Measurements from ENCODE around the gene DNAAF3. TPM values are rescaled to one million over a fixed set of nuclear protein-coding genes. Genes with fewer than 3 reads are reported as not detected.

Gene DNAAF3
- total RNA-seq, 1 donor from 2014 or later: 1.5 TPM

GRCh38 chr19:55136399-55137102 is 29.9 kb downstream of the DNAAF3 start:
- no peak overlapping the region for H3K27ac Mint-ChIP-seq (ENCODE audit: unreplicated experiment)
- H3K4me3 Mint-ChIP-seq (ENCODE audit: unreplicated experiment): no peak overlapping the region
- no peaks in the 10 kb centered on the region for H3K9me3 Mint-ChIP-seq (ENCODE audit: unreplicated experiment)
- H3K4me1 Mint-ChIP-seq (ENCODE audit: unreplicated experiment): peaks cover 4% of the 10 kb centered on the region
- DNase-seq (ENCODE audit: extremely low spot score, unreplicated experiment): no peak
- no peaks in the 10 kb centered on the region for H3K36me3 Mint-ChIP-seq (ENCODE audit: unreplicated experiment)
- peaks cover 13% of the 10 kb centered on the region for H3K27me3 Mint-ChIP-seq (ENCODE audit: unreplicated experiment)
- no peak for TF ChIP-seq CTCF (IDR thresholded peaks at IDR 0.05)

GRCh38 chr19:55134736-55135135 is 31.7 kb downstream of the DNAAF3 start:
- no peak overlapping the region for H3K4me3 Mint-ChIP-seq (ENCODE audit: unreplicated experiment)
- no peaks in the 10 kb centered on the region for H3K4me1 Mint-ChIP-seq (ENCODE audit: unreplicated experiment)
- peaks cover 21% of the 10 kb centered on the region for H3K27me3 Mint-ChIP-seq (ENCODE audit: unreplicated experiment)
- no peak overlapping the region for H3K27ac Mint-ChIP-seq (ENCODE audit: unreplicated experiment)
- no peak for DNase-seq (ENCODE audit: extremely low spot score, unreplicated experiment)
- H3K36me3 Mint-ChIP-seq (ENCODE audit: unreplicated experiment): no peaks in the 10 kb centered on the region
- no peaks in the 10 kb centered on the region for H3K9me3 Mint-ChIP-seq (ENCODE audit: unreplicated experiment)
- TF ChIP-seq CTCF (IDR thresholded peaks at IDR 0.05): no peak

- H3K36me3 Mint-ChIP-seq (ENCODE audit: unreplicated experiment): no peaks in the 10 kb centered on the region
- H3K4me1 Mint-ChIP-seq (ENCODE audit: unreplicated experiment): no peaks in the 10 kb centered on the region
- H3K27me3 Mint-ChIP-seq (ENCODE audit: unreplicated experiment): peaks cover 24% of the 10 kb centered on the region
- H3K4me3 Mint-ChIP-seq (ENCODE audit: unreplicated experiment): no peak overlapping the region
- H3K27ac Mint-ChIP-seq (ENCODE audit: unreplicated experiment): no peak overlapping the region
- no peaks in the 10 kb centered on the region for H3K9me3 Mint-ChIP-seq (ENCODE audit: unreplicated experiment)
- no peak for DNase-seq (ENCODE audit: extremely low spot score, unreplicated experiment)
- no peak for TF ChIP-seq CTCF (IDR thresholded peaks at IDR 0.05)
Measured at GRCh38 chr19:55133639-55134444, 32.6 kb downstream of the DNAAF3 start.

- Mint-ChIP-seq H3K9me3 (ENCODE audit: unreplicated experiment) (no peaks in the 10 kb centered on the region), H3K4me3 (ENCODE audit: unreplicated experiment) (no peak overlapping the region), H3K27me3 (ENCODE audit: unreplicated experiment) (peaks cover 30% of the 10 kb centered on the region), H3K36me3 (ENCODE audit: unreplicated experiment) (no peaks in the 10 kb centered on the region), H3K4me1 (ENCODE audit: unreplicated experiment) (no peaks in the 10 kb centered on the region), H3K27ac (ENCODE audit: unreplicated experiment) (no peak overlapping the region)
- no peak for TF ChIP-seq CTCF (IDR thresholded peaks at IDR 0.05)
- no peak for DNase-seq (ENCODE audit: extremely low spot score, unreplicated experiment)
Measured at GRCh38 chr19:55132453-55133129, 33.8 kb downstream of the DNAAF3 start.

GRCh38 chr19:55131421-55131820 is 35.0 kb downstream of the DNAAF3 start:
- H3K4me1 Mint-ChIP-seq (ENCODE audit: unreplicated experiment): no peaks in the 10 kb centered on the region
- H3K9me3 Mint-ChIP-seq (ENCODE audit: unreplicated experiment): no peaks in the 10 kb centered on the region
- H3K27ac Mint-ChIP-seq (ENCODE audit: unreplicated experiment): no peak overlapping the region
- no peaks in the 10 kb centered on the region for H3K36me3 Mint-ChIP-seq (ENCODE audit: unreplicated experiment)
- no peak for TF ChIP-seq CTCF (IDR thresholded peaks at IDR 0.05)
- no peak overlapping the region for H3K4me3 Mint-ChIP-seq (ENCODE audit: unreplicated experiment)
- no peak for DNase-seq (ENCODE audit: extremely low spot score, unreplicated experiment)
- H3K27me3 Mint-ChIP-seq (ENCODE audit: unreplicated experiment): peaks cover 41% of the 10 kb centered on the region
